HEK293 (cell line): ENCODE results near the gene LRP1B.

Source experiments
- CTCF ChIA-PET: fragments of 350-600 bp; formaldehyde crosslinking; extraction: SDS; loops from one replicate; lab custom pipeline; 2021; ENCODE audit warnings: antibody characterized with exemption; lab: Yijun Ruan, JAX
- POLR2A ChIA-PET: fragments of 300-600 bp; formaldehyde crosslinking; extraction: SDS; loops from one replicate; lab custom pipeline; 2020; ENCODE audit warnings: antibody characterized with exemption, inconsistent platforms; lab: Yijun Ruan, JAX
- H3K27ac ChIP-seq: fragments of 200-500 bp; sonication (Bioruptor generic); 2 replicates; pipeline ENCODE4 v1.5.1; 2014; ENCODE audit warnings: low read depth, low read length, control low read depth, inconsistent platforms; ENCODE audit errors: extremely low read depth
- H3K36me3 ChIP-seq, 2 experiments: fragments of 200-500 bp in 1 of 2; sonication (Bioruptor generic) in 1 of 2; 1 replicate in 1 of 2; 2 replicates in 1 of 2; pipeline ENCODE4 v1.5.1; 2014 to 2017; ENCODE audit warnings: inconsistent platforms in 2 of 2, low read length in 2 of 2; ENCODE audit not compliant: control insufficient read depth in 2 of 2, insufficient read depth in 1 of 2
- H3K4me1 ChIP-seq: fragments of 200-500 bp; sonication (Bioruptor generic); 2 replicates; pipeline ENCODE4 v1.5.1; 2014; ENCODE audit warnings: mild to moderate bottlenecking, low read length, inconsistent platforms; ENCODE audit not compliant: control insufficient read depth, insufficient read depth
- H3K4me3 ChIP-seq: 2 replicates; pipeline ENCODE4 v1.5.1; 2011; ENCODE audit warnings: low read depth, mild to moderate bottlenecking, control low read depth, low read length, moderate library complexity
- H3K9me3 ChIP-seq: fragments of 200-500 bp; sonication (Bioruptor generic); 2 replicates; pipeline ENCODE4 v1.5.1; 2014; ENCODE audit warnings: low read depth, low read length, inconsistent platforms; ENCODE audit not compliant: control insufficient read depth, insufficient read depth
- BCL11A ChIP-seq: fragments of 450-650 bp; formaldehyde crosslinking; IDR thresholded peaks from 2 replicates; pipeline ENCODE4 v1.5.1; 2016; ENCODE audit warnings: low read depth, missing biosample characterization, missing genetic modification characterization
- IKZF3 ChIP-seq: fragments of 450-650 bp; IDR thresholded peaks from 2 replicates; pipeline ENCODE4 v1.5.0; 2018; ENCODE audit warnings: missing biosample characterization, mild to moderate bottlenecking, missing genetic modification characterization, moderate library complexity
- PRDM1 ChIP-seq: fragments of 450-650 bp; formaldehyde crosslinking; IDR thresholded peaks from 2 replicates; pipeline ENCODE4; 2016; ENCODE audit warnings: missing biosample characterization, missing genetic modification characterization
- REPIN1 ChIP-seq: fragments of 450-650 bp; formaldehyde crosslinking; IDR thresholded peaks from 2 replicates; pipeline ENCODE4 v1.5.1; 2017; ENCODE audit warnings: missing biosample characterization, missing genetic modification characterization, low read depth
- SP7 ChIP-seq: fragments of 450-650 bp; formaldehyde crosslinking; IDR thresholded peaks from 2 replicates; pipeline ENCODE4 v1.5.1; 2016; ENCODE audit warnings: missing biosample characterization, missing genetic modification characterization
- ZBTB1 ChIP-seq: fragments of 450-650 bp; formaldehyde crosslinking; IDR thresholded peaks from 2 replicates; pipeline ENCODE4 v1.5.1; 2016; ENCODE audit warnings: missing biosample characterization, missing genetic modification characterization
- ZBTB49 ChIP-seq: fragments of 450-650 bp; formaldehyde crosslinking; IDR thresholded peaks from 2 replicates; pipeline ENCODE4 v1.5.1; 2016; ENCODE audit warnings: missing biosample characterization, missing genetic modification characterization, low read depth
- ZNF133 ChIP-seq: fragments of 450-650 bp; formaldehyde crosslinking; IDR thresholded peaks from 2 replicates; pipeline ENCODE4 v1.5.1; 2016; ENCODE audit warnings: missing biosample characterization, missing genetic modification characterization
- ZNF169 ChIP-seq: fragments of 450-650 bp; formaldehyde crosslinking; IDR thresholded peaks from 2 replicates; pipeline ENCODE4 v1.5.1; 2016; ENCODE audit warnings: missing biosample characterization, missing genetic modification characterization
- ZNF175 ChIP-seq: fragments of 450-650 bp; formaldehyde crosslinking; IDR thresholded peaks from 2 replicates; pipeline ENCODE4 v1.5.1; 2016; ENCODE audit warnings: missing biosample characterization, missing genetic modification characterization
- ZNF2 ChIP-seq: fragments of 450-650 bp; formaldehyde crosslinking; IDR thresholded peaks from 2 replicates; pipeline ENCODE4 v1.5.1; 2016; ENCODE audit warnings: missing biosample characterization, missing genetic modification characterization
- ZNF311 ChIP-seq: fragments of 450-650 bp; formaldehyde crosslinking; IDR thresholded peaks from 2 replicates; pipeline ENCODE4 v1.5.1; 2017; ENCODE audit warnings: missing biosample characterization, missing genetic modification characterization, borderline replicate concordance
- ZNF341 ChIP-seq: fragments of 450-650 bp; formaldehyde crosslinking; IDR thresholded peaks from 2 replicates; pipeline ENCODE4; 2016; ENCODE audit warnings: low read depth, missing biosample characterization, missing genetic modification characterization
- ZNF398 ChIP-seq: fragments of 450-650 bp; formaldehyde crosslinking; IDR thresholded peaks from 2 replicates; pipeline ENCODE4 v1.5.1; 2017; ENCODE audit warnings: missing biosample characterization, missing genetic modification characterization
- ZNF473 ChIP-seq: fragments of 450-650 bp; formaldehyde crosslinking; IDR thresholded peaks from 2 replicates; pipeline ENCODE4 v1.5.1; 2017; ENCODE audit warnings: missing biosample characterization, missing genetic modification characterization
- ZNF521 ChIP-seq: fragments of 450-650 bp; formaldehyde crosslinking; IDR thresholded peaks from 2 replicates; pipeline ENCODE4 v1.5.1; 2017; ENCODE audit warnings: missing biosample characterization, mild to moderate bottlenecking, missing genetic modification characterization
- ZNF549 ChIP-seq: fragments of 450-650 bp; IDR thresholded peaks from 2 replicates; pipeline ENCODE4 v1.5.1; 2018; ENCODE audit warnings: missing biosample characterization, missing genetic modification characterization, mild to moderate bottlenecking, inconsistent platforms, moderate library complexity
- ZNF555 ChIP-seq: fragments of 450-650 bp; formaldehyde crosslinking; conservative IDR thresholded peaks from 2 replicates; pipeline ENCODE4 v1.5.1; 2017; ENCODE audit warnings: missing biosample characterization, mild to moderate bottlenecking, missing genetic modification characterization, inconsistent platforms
- ZNF654 ChIP-seq: fragments of 450-650 bp; formaldehyde crosslinking; IDR thresholded peaks from 2 replicates; pipeline ENCODE4 v1.5.1; 2016; ENCODE audit warnings: low read depth, missing biosample characterization, missing genetic modification characterization
- ZNF76 ChIP-seq: fragments of 450-650 bp; formaldehyde crosslinking; IDR thresholded peaks from 2 replicates; pipeline ENCODE4; 2016; ENCODE audit warnings: low read depth, missing biosample characterization, missing genetic modification characterization, borderline replicate concordance
- ZSCAN16 ChIP-seq: fragments of 450-650 bp; formaldehyde crosslinking; IDR thresholded peaks from 2 replicates; pipeline ENCODE4 v1.5.1; 2016; ENCODE audit warnings: missing biosample characterization, missing genetic modification characterization
- ZSCAN23 ChIP-seq: fragments of 450-650 bp; formaldehyde crosslinking; IDR thresholded peaks from 2 replicates; pipeline ENCODE4 v1.5.1; 2016; ENCODE audit warnings: missing biosample characterization, missing genetic modification characterization
- TF ChIP-seq, protein P1 (sequence below): fragments of 450-650 bp; formaldehyde crosslinking; IDR thresholded peaks from 2 replicates; pipeline ENCODE4 v1.5.1; 2016; ENCODE audit warnings: missing biosample characterization, missing genetic modification characterization
- TF ChIP-seq, protein P2 (sequence below): fragments of 450-650 bp; formaldehyde crosslinking; IDR thresholded peaks from 2 replicates; pipeline ENCODE4 v1.5.1; 2017; ENCODE audit warnings: missing biosample characterization, missing genetic modification characterization

The LRP1B gene

GRCh38 chr2:140842110-140842509 is 1288.7 kb downstream of the LRP1B start:
- Histone ChIP-seq H3K4me1 (no peaks in the 10 kb centered on the region), H3K27ac (no peak overlapping the region), H3K36me3 (no peaks in the 10 kb centered on the region), H3K4me3 (no peak overlapping the region), H3K9me3 (no peaks in the 10 kb centered on the region)
- CTCF ChIA-PET: no interaction called here
- TF ChIP-seq, protein P1, sequence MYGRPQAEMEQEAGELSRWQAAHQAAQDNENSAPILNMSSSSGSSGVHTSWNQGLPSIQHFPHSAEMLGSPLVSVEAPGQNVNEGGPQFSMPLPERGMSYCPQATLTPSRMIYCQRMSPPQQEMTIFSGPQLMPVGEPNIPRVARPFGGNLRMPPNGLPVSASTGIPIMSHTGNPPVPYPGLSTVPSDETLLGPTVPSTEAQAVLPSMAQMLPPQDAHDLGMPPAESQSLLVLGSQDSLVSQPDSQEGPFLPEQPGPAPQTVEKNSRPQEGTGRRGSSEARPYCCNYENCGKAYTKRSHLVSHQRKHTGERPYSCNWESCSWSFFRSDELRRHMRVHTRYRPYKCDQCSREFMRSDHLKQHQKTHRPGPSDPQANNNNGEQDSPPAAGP (tag by site-specific recombination): no peak
- no peak for TF ChIP-seq ZNF654 (tag by site-specific recombination)
- TF ChIP-seq REPIN1: no peak
- POLR2A ChIA-PET: no interaction called here

GRCh38 chr2:140841141-140841540 is 1289.7 kb downstream of the LRP1B start:
- CTCF ChIA-PET: no interaction called here

DNA sequence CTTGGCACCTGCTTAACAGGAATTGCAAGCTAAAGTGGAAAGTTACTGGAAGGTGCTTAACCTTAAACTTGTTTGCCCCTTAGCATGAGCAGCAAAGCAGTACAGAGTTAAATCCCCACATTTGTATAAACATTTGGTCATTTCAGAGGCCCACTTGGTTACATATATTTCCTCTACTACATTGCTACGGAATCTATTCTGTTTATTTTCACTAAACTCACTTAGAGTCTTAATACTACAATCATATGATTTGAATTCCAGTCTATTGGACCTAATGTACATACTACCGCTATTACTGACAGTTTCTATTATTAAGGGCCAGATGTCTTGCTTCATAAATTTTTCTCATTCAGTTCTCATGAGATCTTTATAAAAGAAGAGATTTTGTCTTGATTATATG is 1294.0 kb downstream of the LRP1B start:
- Histone ChIP-seq H3K4me1 (no peaks in the 10 kb centered on the region), H3K4me3 (no peak overlapping the region)
- TF ChIP-seq ZNF473 (tag by site-specific recombination): no peak
- no peak for TF ChIP-seq ZNF2 (tag by site-specific recombination)
- TF ChIP-seq SP7 (tag by site-specific recombination): no peak
- TF ChIP-seq ZNF521 (tag by site-specific recombination): no peak
- TF ChIP-seq ZSCAN16: no peak
- TF ChIP-seq, all 188 proteins: peak for 0
- H3K27ac ChIP-seq: no peak overlapping the region
- no peaks in the 10 kb centered on the region for H3K36me3 ChIP-seq
- POLR2A ChIA-PET: interaction anchor here (0.6 kb wide), 1 partner anchor 144 kb away, joined by 4 read pairs; no protein-coding TSS in a partner anchor
- CTCF ChIA-PET: no interaction called here
- H3K9me3 ChIP-seq: no peaks in the 10 kb centered on the region

More at GRCh38 chr2:140841141-140841540, 1289.7 kb downstream of the LRP1B start:
- H3K4me3 ChIP-seq: no peak overlapping the region
- no peaks in the 10 kb centered on the region for H3K36me3 ChIP-seq
- POLR2A ChIA-PET: no interaction called here
- no peaks in the 10 kb centered on the region for H3K4me1 ChIP-seq
- TF ChIP-seq, protein P2, sequence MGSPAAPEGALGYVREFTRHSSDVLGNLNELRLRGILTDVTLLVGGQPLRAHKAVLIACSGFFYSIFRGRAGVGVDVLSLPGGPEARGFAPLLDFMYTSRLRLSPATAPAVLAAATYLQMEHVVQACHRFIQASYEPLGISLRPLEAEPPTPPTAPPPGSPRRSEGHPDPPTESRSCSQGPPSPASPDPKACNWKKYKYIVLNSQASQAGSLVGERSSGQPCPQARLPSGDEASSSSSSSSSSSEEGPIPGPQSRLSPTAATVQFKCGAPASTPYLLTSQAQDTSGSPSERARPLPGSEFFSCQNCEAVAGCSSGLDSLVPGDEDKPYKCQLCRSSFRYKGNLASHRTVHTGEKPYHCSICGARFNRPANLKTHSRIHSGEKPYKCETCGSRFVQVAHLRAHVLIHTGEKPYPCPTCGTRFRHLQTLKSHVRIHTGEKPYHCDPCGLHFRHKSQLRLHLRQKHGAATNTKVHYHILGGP (tag by site-specific recombination): no peak
- TF ChIP-seq ZNF549 (tag by site-specific recombination): no peak
- TF ChIP-seq BCL11A (tag by site-specific recombination): no peak
- no peak for TF ChIP-seq ZNF555
- no peak overlapping the region for H3K27ac ChIP-seq
- no peaks in the 10 kb centered on the region for H3K9me3 ChIP-seq

DNA sequence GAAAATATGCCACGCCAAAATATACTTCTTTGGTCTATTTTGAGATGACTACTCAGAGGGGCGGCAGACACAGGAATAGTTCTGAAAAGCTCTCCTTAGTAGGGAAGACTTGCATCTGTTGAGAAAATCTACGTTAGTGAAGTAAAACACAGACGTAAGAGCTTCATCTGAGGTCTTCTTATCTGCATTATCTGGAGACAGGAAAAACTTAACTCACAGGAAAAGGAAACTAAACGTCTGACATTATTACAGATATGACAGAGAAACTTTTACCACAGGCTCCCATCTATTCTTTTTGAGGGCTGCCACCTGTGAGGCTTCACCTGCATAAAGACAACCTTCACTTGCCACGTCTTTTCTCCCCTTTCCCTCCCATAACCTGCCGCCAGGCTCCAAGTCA is 1295.7 kb downstream of the LRP1B start:
- no peak overlapping the region for H3K27ac ChIP-seq
- ChIA-PET POLR2A (no interaction called here), CTCF (interaction anchor here (0.9 kb wide), 1 partner anchor 29 kb away, joined by 3 read pairs; no protein-coding TSS in a partner anchor)
- no peaks in the 10 kb centered on the region for H3K36me3 ChIP-seq
- H3K4me1 ChIP-seq: no peaks in the 10 kb centered on the region
- no peaks in the 10 kb centered on the region for H3K9me3 ChIP-seq
- no peak overlapping the region for H3K4me3 ChIP-seq
- no peak for TF ChIP-seq IKZF3 (tag by site-specific recombination)
- no peak for TF ChIP-seq ZNF169 (tag by site-specific recombination)
- TF ChIP-seq PRDM1: no peak
- no peak for TF ChIP-seq ZSCAN23 (tag by site-specific recombination)
- no peak for TF ChIP-seq ZBTB1 (tag by site-specific recombination)
- TF ChIP-seq ZNF398 (tag by site-specific recombination): no peak
- no peak for TF ChIP-seq ZNF76 (tag by site-specific recombination)
- TF ChIP-seq ZNF175 (tag by site-specific recombination): no peak
- no peak for TF ChIP-seq ZBTB49
- no peak for TF ChIP-seq ZNF133 (tag by site-specific recombination)
- TF ChIP-seq ZNF341: no peak
- TF ChIP-seq ZNF311 (tag by site-specific recombination): no peak
